Measurements from ENCODE around the gene TMPRSS13.

The TMPRSS13 gene

DNA sequence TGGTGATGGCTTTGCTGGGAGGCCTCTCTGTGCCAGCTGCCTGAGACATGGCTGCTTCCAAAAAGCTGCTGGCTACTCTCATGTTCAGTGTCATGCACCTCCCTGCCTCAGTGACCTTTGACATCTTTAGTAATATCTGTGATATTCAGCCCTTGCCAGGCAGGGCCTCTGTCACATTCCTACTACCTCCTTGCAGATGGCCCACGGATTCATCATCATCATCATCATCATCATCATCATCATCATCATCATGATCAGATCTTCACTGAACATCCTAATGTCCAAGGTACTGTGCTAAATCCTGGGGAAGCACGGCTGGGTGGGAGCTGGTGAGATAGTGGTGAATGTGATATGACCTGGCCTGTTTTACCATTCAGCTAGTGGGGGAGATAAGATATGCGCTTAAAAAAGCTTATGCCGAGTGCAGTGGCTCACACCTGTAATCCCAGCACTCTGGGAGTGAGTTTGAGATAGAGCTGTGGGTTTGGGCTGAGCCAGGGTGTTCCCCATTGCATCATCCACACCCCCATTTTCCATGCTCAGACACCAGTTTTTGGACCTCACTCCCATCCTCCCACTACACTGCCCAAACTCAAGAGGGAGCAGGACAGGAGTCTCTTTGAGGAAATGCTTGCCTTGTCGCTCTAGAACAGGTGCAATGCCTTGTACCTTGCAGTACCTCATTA, 17.1 kb upstream of the TMPRSS13 start:
- no peak overlapping the region for H2BK12ac ChIP-seq (ENCODE audit: low read length)
- no peak overlapping the region for H4K91ac ChIP-seq (ENCODE audit: low read depth, low read length)
- H3K79me1 ChIP-seq (ENCODE audit: low read length) = no peaks in the 10 kb centered on the region
- no peak for DNase-seq
- no peak overlapping the region for H3K4me2 ChIP-seq (ENCODE audit: low read length)
- H3K27ac ChIP-seq (ENCODE audit: low read depth, low read length) = no peak overlapping the region
- H3K9ac ChIP-seq (ENCODE audit: low read length) = no peak overlapping the region
- no peak overlapping the region for H3K4ac ChIP-seq (ENCODE audit: low read depth, low read length)
- H3K36me3 ChIP-seq (ENCODE audit: control insufficient read depth in 1 of 2, insufficient read depth in 2 of 2, low read length in 2 of 2) = no peaks in the 10 kb centered on the region
- H3K23ac ChIP-seq (ENCODE audit: low read length) = no peak overlapping the region
- no peaks in the 10 kb centered on the region for H3K79me2 ChIP-seq (ENCODE audit: control insufficient read depth, insufficient read depth, low read length, poor library complexity)
- no peak overlapping the region for H2BK5ac ChIP-seq (ENCODE audit: low read depth, low read length, poor library complexity)
- no peak overlapping the region for H3K4me3 ChIP-seq (ENCODE audit: low read depth, low read length)
- no peak overlapping the region for H3K18ac ChIP-seq (ENCODE audit: low read length)
- no peak overlapping the region for H2BK120ac ChIP-seq (ENCODE audit: insufficient read depth, low read length, poor library complexity)
- H4K12ac ChIP-seq (ENCODE audit: low read depth, low read length) = no peak overlapping the region
- H3K9me3 ChIP-seq (ENCODE audit: insufficient read depth, low read depth, low read length) = no peaks in the 10 kb centered on the region
- no CpG with 5 or more reads among the region's 5 CpGs for WGBS (ENCODE audit: extremely low coverage, insufficient coverage, insufficient read length)
- peaks cover 4 to 5% of the 10 kb centered on the region in 2 experiments for H3K4me1 ChIP-seq (ENCODE audit: control insufficient read depth in 1 of 2, insufficient read depth in 2 of 2, low read length in 2 of 2)
- no peak overlapping the region for H4K8ac ChIP-seq (ENCODE audit: low read depth, low read length)
- H2AFZ ChIP-seq (ENCODE audit: insufficient read depth, low read length, poor library complexity) = no peak overlapping the region
- H2AK5ac ChIP-seq (ENCODE audit: low read length) = no peak overlapping the region
- no peaks in the 10 kb centered on the region for H3K27me3 ChIP-seq (ENCODE audit: insufficient read depth, low read length)
- H3K14ac ChIP-seq (ENCODE audit: low read length) = no peak overlapping the region

- no peak overlapping the region for H3K18ac ChIP-seq (ENCODE audit: low read length)
- no peak overlapping the region for H2BK12ac ChIP-seq (ENCODE audit: low read length)
- H3K9ac ChIP-seq (ENCODE audit: low read length) = no peak overlapping the region
- H2BK120ac ChIP-seq (ENCODE audit: insufficient read depth, low read length, poor library complexity) = no peak overlapping the region
- no peak overlapping the region for H3K4me3 ChIP-seq (ENCODE audit: low read depth, low read length)
- H3K36me3 ChIP-seq (ENCODE audit: control insufficient read depth in 1 of 2, insufficient read depth in 2 of 2, low read length in 2 of 2) = no peaks in the 10 kb centered on the region
- no peak overlapping the region for H2AK5ac ChIP-seq (ENCODE audit: low read length)
- H3K79me2 ChIP-seq (ENCODE audit: control insufficient read depth, insufficient read depth, low read length, poor library complexity) = no peaks in the 10 kb centered on the region
- H3K14ac ChIP-seq (ENCODE audit: low read length) = no peak overlapping the region
- no peak overlapping the region for H3K27ac ChIP-seq (ENCODE audit: low read depth, low read length)
- no peak overlapping the region for H3K4me2 ChIP-seq (ENCODE audit: low read length)
- H4K8ac ChIP-seq (ENCODE audit: low read depth, low read length) = no peak overlapping the region
- no peak for DNase-seq
- H4K91ac ChIP-seq (ENCODE audit: low read depth, low read length) = no peak overlapping the region
- H3K23ac ChIP-seq (ENCODE audit: low read length) = no peak overlapping the region
- no peaks in the 10 kb centered on the region for H3K9me3 ChIP-seq (ENCODE audit: insufficient read depth, low read depth, low read length)
- H3K4ac ChIP-seq (ENCODE audit: low read depth, low read length) = no peak overlapping the region
- no peaks in the 10 kb centered on the region for H3K79me1 ChIP-seq (ENCODE audit: low read length)
- no peak overlapping the region for H2BK5ac ChIP-seq (ENCODE audit: low read depth, low read length, poor library complexity)
- no peak overlapping the region for H4K12ac ChIP-seq (ENCODE audit: low read depth, low read length)
- H3K4me1 ChIP-seq (ENCODE audit: control insufficient read depth in 1 of 2, insufficient read depth in 2 of 2, low read length in 2 of 2) = peaks cover 5 to 8% of the 10 kb centered on the region in 2 experiments
- H3K27me3 ChIP-seq (ENCODE audit: insufficient read depth, low read length) = no peaks in the 10 kb centered on the region
- WGBS (ENCODE audit: extremely low coverage, insufficient coverage, insufficient read length) = no CpG with 5 or more reads among the region's 7 CpGs
- no peak overlapping the region for H2AFZ ChIP-seq (ENCODE audit: insufficient read depth, low read length, poor library complexity)
Measured at GRCh38 chr11:117945047-117945810, 16.0 kb upstream of the TMPRSS13 start.

DNA sequence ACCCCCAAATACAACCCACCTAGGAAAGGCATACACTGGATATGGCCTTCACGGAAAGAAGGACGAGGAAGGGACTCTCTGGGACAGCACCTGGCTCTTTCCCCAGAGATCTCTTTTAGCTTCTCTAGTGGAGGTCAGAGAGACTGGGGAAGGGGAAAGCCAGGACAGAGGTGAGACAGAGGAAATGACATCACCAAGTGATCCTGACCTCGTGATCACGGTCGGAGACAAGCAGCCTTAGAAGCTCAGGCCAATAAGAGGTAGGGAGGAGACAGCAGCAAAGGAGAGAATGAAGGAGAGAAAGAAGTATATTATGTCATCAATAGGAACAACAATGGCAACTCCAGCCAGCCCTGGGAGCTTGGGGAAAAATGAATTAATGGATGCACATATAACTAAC, 15.4 kb upstream of the TMPRSS13 start:
- Histone ChIP-seq H2AFZ (ENCODE audit: insufficient read depth, low read length, poor library complexity) (no peak overlapping the region), H2BK120ac (ENCODE audit: insufficient read depth, low read length, poor library complexity) (no peak overlapping the region), H3K9me3 (ENCODE audit: insufficient read depth, low read depth, low read length) (no peaks in the 10 kb centered on the region), H4K91ac (ENCODE audit: low read depth, low read length) (no peak overlapping the region), H4K8ac (ENCODE audit: low read depth, low read length) (no peak overlapping the region), H3K4me1 (ENCODE audit: control insufficient read depth in 1 of 2, insufficient read depth in 2 of 2, low read length in 2 of 2) (peaks cover 5 to 8% of the 10 kb centered on the region in 2 experiments), H3K4me3 (ENCODE audit: low read depth, low read length) (no peak overlapping the region), H3K36me3 (ENCODE audit: control insufficient read depth in 1 of 2, insufficient read depth in 2 of 2, low read length in 2 of 2) (no peaks in the 10 kb centered on the region), H3K27me3 (ENCODE audit: insufficient read depth, low read length) (no peaks in the 10 kb centered on the region), H3K4ac (ENCODE audit: low read depth, low read length) (no peak overlapping the region), H3K9ac (ENCODE audit: low read length) (no peak overlapping the region), H3K79me2 (ENCODE audit: control insufficient read depth, insufficient read depth, low read length, poor library complexity) (no peaks in the 10 kb centered on the region), H3K27ac (ENCODE audit: low read depth, low read length) (no peak overlapping the region), H3K14ac (ENCODE audit: low read length) (no peak overlapping the region), H3K23ac (ENCODE audit: low read length) (no peak overlapping the region), H3K79me1 (ENCODE audit: low read length) (no peaks in the 10 kb centered on the region), H3K18ac (ENCODE audit: low read length) (no peak overlapping the region), H2BK5ac (ENCODE audit: low read depth, low read length, poor library complexity) (no peak overlapping the region), H4K12ac (ENCODE audit: low read depth, low read length) (no peak overlapping the region), H2BK12ac (ENCODE audit: low read length) (no peak overlapping the region), H2AK5ac (ENCODE audit: low read length) (no peak overlapping the region), H3K4me2 (ENCODE audit: low read length) (no peak overlapping the region)
- DNase-seq = no peak
- no CpG with 5 or more reads among the region's 5 CpGs for WGBS (ENCODE audit: extremely low coverage, insufficient coverage, insufficient read length)

GRCh38 chr11:117941976-117942654, 12.9 kb upstream of the TMPRSS13 start:
- H2BK5ac ChIP-seq (ENCODE audit: low read depth, low read length, poor library complexity) = no peak overlapping the region
- H3K18ac ChIP-seq (ENCODE audit: low read length) = no peak overlapping the region
- no peak overlapping the region for H4K12ac ChIP-seq (ENCODE audit: low read depth, low read length)
- no peaks in the 10 kb centered on the region for H3K79me2 ChIP-seq (ENCODE audit: control insufficient read depth, insufficient read depth, low read length, poor library complexity)
- no peak for DNase-seq
- no CpG with 5 or more reads among the region's 6 CpGs for whole genome bisulfite sequencing (ENCODE audit: extremely low coverage, insufficient coverage, insufficient read length)
- no peak overlapping the region for H2BK120ac ChIP-seq (ENCODE audit: insufficient read depth, low read length, poor library complexity)
- H3K79me1 ChIP-seq (ENCODE audit: low read length) = no peaks in the 10 kb centered on the region
- H4K91ac ChIP-seq (ENCODE audit: low read depth, low read length) = no peak overlapping the region
- no peak overlapping the region for H2BK12ac ChIP-seq (ENCODE audit: low read length)
- H3K9ac ChIP-seq (ENCODE audit: low read length) = no peak overlapping the region
- H3K4me2 ChIP-seq (ENCODE audit: low read length) = no peak overlapping the region
- H3K27ac ChIP-seq (ENCODE audit: low read depth, low read length) = no peak overlapping the region
- H2AFZ ChIP-seq (ENCODE audit: insufficient read depth, low read length, poor library complexity) = no peak overlapping the region
- no peak overlapping the region for H3K14ac ChIP-seq (ENCODE audit: low read length)
- H3K4me1 ChIP-seq (ENCODE audit: control insufficient read depth in 1 of 2, insufficient read depth in 2 of 2, low read length in 2 of 2) = peaks cover 5 to 8% of the 10 kb centered on the region in 2 experiments
- no peaks in the 10 kb centered on the region for H3K36me3 ChIP-seq (ENCODE audit: control insufficient read depth in 1 of 2, insufficient read depth in 2 of 2, low read length in 2 of 2)
- H4K8ac ChIP-seq (ENCODE audit: low read depth, low read length) = no peak overlapping the region
- H2AK5ac ChIP-seq (ENCODE audit: low read length) = no peak overlapping the region
- H3K27me3 ChIP-seq (ENCODE audit: insufficient read depth, low read length) = no peaks in the 10 kb centered on the region
- H3K4ac ChIP-seq (ENCODE audit: low read depth, low read length) = no peak overlapping the region
- no peak overlapping the region for H3K23ac ChIP-seq (ENCODE audit: low read length)
- no peaks in the 10 kb centered on the region for H3K9me3 ChIP-seq (ENCODE audit: insufficient read depth, low read depth, low read length)
- no peak overlapping the region for H3K4me3 ChIP-seq (ENCODE audit: low read depth, low read length)

Measured in trophoblast cell (in vitro differentiated cells and primary cell).